Calu3 (cell line): Measurements from ENCODE around the gene MYO18B. TPM values are rescaled to one million over a fixed set of nuclear protein-coding genes. Genes with fewer than 3 reads are reported as not detected.

Experiments used
- BruUV-seq: library from RNA; stranded (reverse); fragments of 400-500 nt; replicated peaks from 2 replicates; lab custom pipeline; 2021; lab: Mats Ljungman, UMichigan
- CTCF ChIA-PET: fragments of 300-600 bp; sonication (Branson Sonifier 250); formaldehyde crosslinking; loops from one replicate; lab custom pipeline; 2022; ENCODE audit warnings: antibody characterized with exemption; lab: Charles Lee
- DNase-seq: peaks from one replicate; pipeline ENCODE4 v3.0.0; 2022
- H3K27ac Mint-ChIP-seq: one replicate; pipeline ENCODE4 v1.8.0; 2022; ENCODE audit warnings: mixed read lengths; ENCODE audit not compliant: unreplicated experiment
- H3K27me3 Mint-ChIP-seq: one replicate; pipeline ENCODE4 v1.8.0; 2022; ENCODE audit warnings: mixed read lengths; ENCODE audit not compliant: unreplicated experiment
- H3K36me3 Mint-ChIP-seq: one replicate; pipeline ENCODE4 v1.8.0; 2022; ENCODE audit warnings: mild to moderate bottlenecking, moderate library complexity, mixed read lengths; ENCODE audit not compliant: insufficient read depth, unreplicated experiment
- H3K4me1 Mint-ChIP-seq: one replicate; pipeline ENCODE4 v1.8.0; 2022; ENCODE audit warnings: mild to moderate bottlenecking, low read depth, mixed read lengths; ENCODE audit not compliant: unreplicated experiment
- H3K4me3 Mint-ChIP-seq: one replicate; pipeline ENCODE4 v1.8.0; 2022; ENCODE audit warnings: mild to moderate bottlenecking, low read depth, moderate library complexity, mixed read lengths; ENCODE audit not compliant: unreplicated experiment
- H3K9me3 Mint-ChIP-seq: one replicate; pipeline ENCODE4 v1.8.0; 2022; ENCODE audit warnings: low read depth, mixed read lengths; ENCODE audit not compliant: unreplicated experiment
- intact Hi-C: fragments of 100-400 bp; cut with micrococcal nuclease; formaldehyde crosslinking; loops from one replicate; pipeline ENCODE4 v1.10.0; 2022; ENCODE audit not compliant: unreplicated experiment
- total RNA-seq: library from RNA; stranded (reverse); gene quantifications from 2 replicates; pipeline ENCODE4 v1.2.3, GENCODE V29; 2022
- TF ChIP-seq, protein P1 (sequence below): fragments of 200-600 bp; IDR thresholded peaks from one replicate; pipeline ENCODE4 v1.8.0; 2022; ENCODE audit warnings: antibody characterized with exemption; ENCODE audit not compliant: unreplicated experiment

MYO18B gene
- total RNA-seq, 1 experiment from 2014 or later: 0.59 TPM

DNA sequence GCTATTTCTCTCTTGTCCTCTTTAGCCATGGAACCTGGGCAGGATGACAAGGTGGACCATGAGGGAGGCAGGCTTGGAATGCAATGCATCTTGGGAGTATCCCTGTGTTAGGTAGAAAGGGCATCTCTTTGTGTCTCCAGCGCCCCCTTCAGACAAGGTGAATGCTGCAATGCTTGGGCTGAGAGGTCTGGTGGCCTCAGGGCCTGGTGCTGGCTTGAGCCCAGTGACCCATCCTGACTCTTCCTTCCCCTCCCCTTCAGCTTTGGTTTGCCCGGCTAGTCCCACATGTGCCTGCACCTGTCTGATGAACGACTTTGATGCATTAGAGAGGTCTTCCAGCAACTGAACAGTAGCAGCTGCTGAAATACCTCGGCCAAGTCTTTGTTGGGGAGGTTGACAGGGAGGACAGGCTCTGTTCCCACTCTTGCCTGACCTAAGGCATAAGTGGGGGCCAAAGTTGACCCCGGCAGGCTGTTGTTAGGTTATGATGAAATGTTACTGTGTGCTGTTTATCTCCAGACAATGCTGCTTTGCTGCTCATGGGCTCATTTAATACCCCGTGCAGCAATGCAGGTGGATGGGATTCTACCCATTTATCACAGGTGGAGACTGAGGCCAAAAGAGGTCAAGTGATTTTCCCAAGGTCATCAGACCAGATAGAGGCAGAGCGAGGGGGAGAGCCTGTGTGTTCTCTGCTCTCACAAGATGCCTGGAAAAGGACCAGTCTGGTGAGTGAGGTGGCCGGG, 22.5 kb downstream of the MYO18B start:
- H3K27me3 Mint-ChIP-seq: peaks cover 37% of the 10 kb centered on the region
- peaks cover 17% of the 10 kb centered on the region for H3K36me3 Mint-ChIP-seq
- peaks cover 17% of the 10 kb centered on the region for H3K4me1 Mint-ChIP-seq
- no peak overlapping the region for H3K27ac Mint-ChIP-seq
- intact Hi-C loops: no loop called here
- BruUV-seq: no TSS peak
- TF ChIP-seq, protein P1, sequence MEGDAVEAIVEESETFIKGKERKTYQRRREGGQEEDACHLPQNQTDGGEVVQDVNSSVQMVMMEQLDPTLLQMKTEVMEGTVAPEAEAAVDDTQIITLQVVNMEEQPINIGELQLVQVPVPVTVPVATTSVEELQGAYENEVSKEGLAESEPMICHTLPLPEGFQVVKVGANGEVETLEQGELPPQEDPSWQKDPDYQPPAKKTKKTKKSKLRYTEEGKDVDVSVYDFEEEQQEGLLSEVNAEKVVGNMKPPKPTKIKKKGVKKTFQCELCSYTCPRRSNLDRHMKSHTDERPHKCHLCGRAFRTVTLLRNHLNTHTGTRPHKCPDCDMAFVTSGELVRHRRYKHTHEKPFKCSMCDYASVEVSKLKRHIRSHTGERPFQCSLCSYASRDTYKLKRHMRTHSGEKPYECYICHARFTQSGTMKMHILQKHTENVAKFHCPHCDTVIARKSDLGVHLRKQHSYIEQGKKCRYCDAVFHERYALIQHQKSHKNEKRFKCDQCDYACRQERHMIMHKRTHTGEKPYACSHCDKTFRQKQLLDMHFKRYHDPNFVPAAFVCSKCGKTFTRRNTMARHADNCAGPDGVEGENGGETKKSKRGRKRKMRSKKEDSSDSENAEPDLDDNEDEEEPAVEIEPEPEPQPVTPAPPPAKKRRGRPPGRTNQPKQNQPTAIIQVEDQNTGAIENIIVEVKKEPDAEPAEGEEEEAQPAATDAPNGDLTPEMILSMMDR: no peak
- DNase-seq: no peak
- H3K4me3 Mint-ChIP-seq: no peak overlapping the region
- CTCF ChIA-PET: no interaction called here
- H3K9me3 Mint-ChIP-seq: peaks cover 11% of the 10 kb centered on the region

DNA sequence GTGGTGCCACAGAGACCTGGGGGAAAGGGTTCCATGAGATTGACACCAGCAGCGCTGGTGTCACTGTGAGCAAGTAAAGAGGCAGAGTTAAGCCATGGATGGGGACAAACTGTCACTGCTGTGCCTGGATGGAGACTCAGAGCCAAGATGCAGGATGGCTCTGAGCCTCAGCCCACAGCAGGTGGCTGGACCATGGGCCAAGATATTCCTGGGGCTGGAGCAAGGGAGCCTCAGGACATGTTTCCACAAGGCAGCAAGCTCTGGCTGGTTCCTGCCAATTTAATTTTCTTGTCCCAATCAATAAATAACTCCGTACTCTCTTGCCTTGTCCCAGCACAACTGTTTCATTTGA, 23.0 kb downstream of the MYO18B start:
- CTCF ChIA-PET: no interaction called here

DNA sequence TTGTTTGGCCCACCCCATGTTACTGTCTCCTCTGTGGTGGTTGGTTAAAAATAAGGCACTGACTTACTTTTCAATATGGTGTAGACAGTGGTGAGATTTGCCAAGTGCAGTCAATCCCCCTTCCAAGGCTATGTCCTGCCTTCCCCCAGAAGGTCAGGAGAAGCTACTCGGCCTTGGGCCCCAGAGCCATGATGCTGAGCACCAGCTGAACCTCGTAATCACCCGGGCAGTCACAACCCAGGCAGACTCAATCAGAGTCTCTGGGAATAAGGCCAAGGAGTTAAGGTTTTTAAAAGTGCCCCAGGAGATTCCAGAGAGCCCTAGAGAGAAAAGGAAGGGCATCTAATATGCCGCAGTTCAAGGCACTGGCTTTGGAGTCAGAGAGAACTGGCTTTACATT, 23.8 kb downstream of the MYO18B start:
- peaks cover 8% of the 10 kb centered on the region for H3K36me3 Mint-ChIP-seq
- CTCF ChIA-PET: no interaction called here
- peaks cover 14% of the 10 kb centered on the region for H3K4me1 Mint-ChIP-seq
- peaks cover 41% of the 10 kb centered on the region for H3K27me3 Mint-ChIP-seq
- H3K27ac Mint-ChIP-seq: no peak overlapping the region
- intact Hi-C loops: no loop called here
- DNase-seq: no peak
- peaks cover 10% of the 10 kb centered on the region for H3K9me3 Mint-ChIP-seq
- BruUV-seq: no TSS peak
- H3K4me3 Mint-ChIP-seq: no peak overlapping the region
- TF ChIP-seq, protein P1: no peak

More for the DNA sequence above, 23.0 kb downstream of the MYO18B start:
- TF ChIP-seq, protein P1: no peak
- Mint-ChIP-seq H3K4me3 (no peak overlapping the region), H3K36me3 (peaks cover 13% of the 10 kb centered on the region), H3K27me3 (peaks cover 41% of the 10 kb centered on the region), H3K9me3 (peaks cover 11% of the 10 kb centered on the region), H3K4me1 (peaks cover 17% of the 10 kb centered on the region), H3K27ac (no peak overlapping the region)
- DNase-seq: no peak
- intact Hi-C loops: no loop called here
- no TSS peak for BruUV-seq

DNA sequence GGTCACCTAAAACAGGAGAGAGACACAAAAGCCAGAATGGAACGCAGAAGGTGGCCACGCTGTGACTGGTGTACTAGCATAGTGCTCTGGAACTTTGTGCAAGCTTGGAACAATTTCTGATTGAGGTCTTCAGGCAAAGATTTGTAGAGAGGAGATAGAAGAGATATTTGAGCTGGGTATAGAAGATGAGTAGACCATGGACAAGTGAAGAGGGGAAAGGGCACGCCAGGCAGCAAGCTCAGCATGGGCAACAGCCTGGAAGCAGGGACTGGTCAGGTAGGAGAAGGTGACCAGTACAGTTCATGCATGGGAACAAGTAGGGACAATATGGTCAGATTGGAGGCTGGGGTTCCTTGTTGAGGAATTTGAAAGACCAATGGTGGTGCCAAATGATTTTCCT, 24.4 kb downstream of the MYO18B start:
- Mint-ChIP-seq H3K27ac (peak overlapping the region; percentile 1), H3K27me3 (peaks cover 41% of the 10 kb centered on the region), H3K4me1 (peaks cover 9% of the 10 kb centered on the region), H3K4me3 (no peak overlapping the region), H3K36me3 (peaks cover 4% of the 10 kb centered on the region), H3K9me3 (peaks cover 8% of the 10 kb centered on the region)
- BruUV-seq: no TSS peak
- TF ChIP-seq, protein P1: no peak
- DNase-seq: no peak
- CTCF ChIA-PET: no interaction called here
- intact Hi-C loops: no loop called here
